Measurements from ENCODE around the gene ZBTB34.
"Not testable (repeated sequence)": the region's sequence is repeated elsewhere in the genome, so short reads cannot be mapped to it uniquely, and the experiment has no call there.

The ZBTB34 gene, protein sequence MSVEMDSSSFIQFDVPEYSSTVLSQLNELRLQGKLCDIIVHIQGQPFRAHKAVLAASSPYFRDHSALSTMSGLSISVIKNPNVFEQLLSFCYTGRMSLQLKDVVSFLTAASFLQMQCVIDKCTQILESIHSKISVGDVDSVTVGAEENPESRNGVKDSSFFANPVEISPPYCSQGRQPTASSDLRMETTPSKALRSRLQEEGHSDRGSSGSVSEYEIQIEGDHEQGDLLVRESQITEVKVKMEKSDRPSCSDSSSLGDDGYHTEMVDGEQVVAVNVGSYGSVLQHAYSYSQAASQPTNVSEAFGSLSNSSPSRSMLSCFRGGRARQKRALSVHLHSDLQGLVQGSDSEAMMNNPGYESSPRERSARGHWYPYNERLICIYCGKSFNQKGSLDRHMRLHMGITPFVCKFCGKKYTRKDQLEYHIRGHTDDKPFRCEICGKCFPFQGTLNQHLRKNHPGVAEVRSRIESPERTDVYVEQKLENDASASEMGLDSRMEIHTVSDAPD

DNA sequence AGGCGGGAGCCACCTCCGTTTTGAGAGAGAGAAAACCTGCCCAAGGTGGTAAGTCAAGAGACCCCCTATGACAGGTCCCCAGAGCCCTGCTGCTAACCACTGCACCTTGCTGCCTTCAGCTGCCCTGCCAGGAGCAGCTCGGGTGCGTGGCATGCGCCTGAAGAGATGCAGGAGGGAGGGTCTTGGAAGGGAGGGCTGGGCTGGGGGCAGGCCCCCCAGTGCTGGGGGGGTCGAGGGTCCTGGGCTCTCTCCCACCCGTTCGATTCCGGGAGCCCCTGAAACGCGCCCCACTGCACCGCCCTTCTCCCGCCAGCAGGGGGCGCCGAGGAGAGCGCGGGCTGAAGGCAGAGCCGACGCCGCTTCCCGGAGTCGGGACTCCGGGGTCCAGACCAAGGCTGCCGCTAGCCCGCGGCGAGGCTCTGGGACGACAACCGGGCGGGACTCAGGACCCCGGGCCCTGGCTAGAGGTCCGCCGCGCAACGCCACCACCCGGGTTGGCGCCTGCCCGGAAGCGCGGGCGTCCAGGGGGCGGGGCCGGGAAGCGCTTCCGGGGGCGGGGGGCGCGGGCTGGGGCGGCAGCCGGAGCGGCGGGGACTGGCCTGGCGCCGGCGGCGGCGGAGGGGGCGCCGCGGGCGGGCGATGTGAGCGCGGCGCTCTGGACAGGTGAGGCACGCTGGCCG, at the start of gene ZBTB34:
Gene ZBTB34, plus strand, starts transcription at position 563 of the 680 bp plus-strand sequence. CDS start 18,761 bp downstream, outside the sequence.
- TF ChIP-seq, protein P1, sequence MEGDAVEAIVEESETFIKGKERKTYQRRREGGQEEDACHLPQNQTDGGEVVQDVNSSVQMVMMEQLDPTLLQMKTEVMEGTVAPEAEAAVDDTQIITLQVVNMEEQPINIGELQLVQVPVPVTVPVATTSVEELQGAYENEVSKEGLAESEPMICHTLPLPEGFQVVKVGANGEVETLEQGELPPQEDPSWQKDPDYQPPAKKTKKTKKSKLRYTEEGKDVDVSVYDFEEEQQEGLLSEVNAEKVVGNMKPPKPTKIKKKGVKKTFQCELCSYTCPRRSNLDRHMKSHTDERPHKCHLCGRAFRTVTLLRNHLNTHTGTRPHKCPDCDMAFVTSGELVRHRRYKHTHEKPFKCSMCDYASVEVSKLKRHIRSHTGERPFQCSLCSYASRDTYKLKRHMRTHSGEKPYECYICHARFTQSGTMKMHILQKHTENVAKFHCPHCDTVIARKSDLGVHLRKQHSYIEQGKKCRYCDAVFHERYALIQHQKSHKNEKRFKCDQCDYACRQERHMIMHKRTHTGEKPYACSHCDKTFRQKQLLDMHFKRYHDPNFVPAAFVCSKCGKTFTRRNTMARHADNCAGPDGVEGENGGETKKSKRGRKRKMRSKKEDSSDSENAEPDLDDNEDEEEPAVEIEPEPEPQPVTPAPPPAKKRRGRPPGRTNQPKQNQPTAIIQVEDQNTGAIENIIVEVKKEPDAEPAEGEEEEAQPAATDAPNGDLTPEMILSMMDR (conservative IDR thresholded peaks at IDR 0.05), result peak; percentile 100
- no peak for TF ChIP-seq ZFX (IDR thresholded peaks at IDR 0.05)
- H3K27ac ChIP-seq, result peak within 1 kb of the TSS; percentile 90

DNA sequence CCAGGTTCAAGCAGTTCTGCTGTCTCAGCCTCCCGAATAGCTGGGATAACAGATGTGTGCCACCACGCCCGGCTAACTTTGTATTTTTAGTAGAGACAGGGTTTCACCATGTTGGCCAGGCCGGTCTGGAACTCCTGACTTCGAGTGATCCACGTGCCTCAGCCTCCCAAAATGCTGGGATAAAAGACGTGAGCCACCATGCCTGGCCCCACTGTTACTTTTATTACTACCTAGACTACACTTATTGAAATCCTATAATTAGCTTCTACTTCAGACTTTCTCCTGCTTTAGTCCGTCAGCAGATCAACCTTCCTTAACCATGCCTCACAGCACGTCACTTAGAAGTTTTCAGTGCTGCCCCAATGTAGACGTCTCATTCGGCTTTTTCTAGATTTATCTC, 47.4 kb upstream of the ZBTB34 start:
- no peak for TF ChIP-seq ZFX (IDR thresholded peaks at IDR 0.05)
- TF ChIP-seq, protein P1 (conservative IDR thresholded peaks at IDR 0.05), result no peak
- no peak overlapping the region for H3K27ac ChIP-seq

DNA sequence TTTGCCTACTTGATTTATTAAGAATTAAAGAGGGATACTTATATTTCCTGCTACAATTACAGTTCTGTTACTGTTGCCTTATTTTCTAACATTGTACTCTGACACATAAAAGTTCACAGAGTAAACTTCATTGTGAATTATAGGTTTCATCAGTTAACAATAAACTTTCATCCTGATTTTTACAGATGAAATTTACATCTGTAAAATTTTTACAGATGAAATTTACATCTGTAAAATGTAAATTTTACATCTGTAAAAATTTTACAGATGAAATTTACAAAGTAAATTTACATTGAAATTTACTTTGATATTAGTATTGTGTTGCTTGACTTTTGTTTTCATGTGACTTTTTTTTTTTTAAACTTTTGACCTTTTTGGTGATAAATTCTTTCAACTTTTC, 46.3 kb upstream of the ZBTB34 start:
- no peak for TF ChIP-seq ZFX (IDR thresholded peaks at IDR 0.05)
- TF ChIP-seq, protein P1 (conservative IDR thresholded peaks at IDR 0.05), result no peak
- H3K27ac ChIP-seq, result no peak overlapping the region

DNA sequence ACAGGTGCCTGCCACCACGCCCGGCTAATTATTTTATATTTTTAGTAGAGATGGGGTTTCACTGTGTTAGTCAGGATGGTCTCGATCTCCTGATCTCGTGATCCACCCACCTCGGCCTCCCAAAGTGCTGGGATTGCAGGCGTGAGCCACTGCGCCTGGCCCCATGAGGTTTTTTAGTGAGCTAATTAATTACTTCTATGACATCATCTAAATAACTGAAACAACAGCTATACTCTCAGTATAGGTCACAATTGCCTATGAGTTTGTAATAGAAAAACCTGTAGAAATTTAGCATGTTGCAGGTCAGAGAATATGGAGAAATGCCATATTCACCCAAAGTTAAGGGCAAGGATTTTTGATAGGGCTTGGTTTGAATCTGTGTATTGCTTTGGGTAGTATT, 42.8 kb upstream of the ZBTB34 start:
- H3K27ac ChIP-seq, result not testable (repeated sequence)

DNA sequence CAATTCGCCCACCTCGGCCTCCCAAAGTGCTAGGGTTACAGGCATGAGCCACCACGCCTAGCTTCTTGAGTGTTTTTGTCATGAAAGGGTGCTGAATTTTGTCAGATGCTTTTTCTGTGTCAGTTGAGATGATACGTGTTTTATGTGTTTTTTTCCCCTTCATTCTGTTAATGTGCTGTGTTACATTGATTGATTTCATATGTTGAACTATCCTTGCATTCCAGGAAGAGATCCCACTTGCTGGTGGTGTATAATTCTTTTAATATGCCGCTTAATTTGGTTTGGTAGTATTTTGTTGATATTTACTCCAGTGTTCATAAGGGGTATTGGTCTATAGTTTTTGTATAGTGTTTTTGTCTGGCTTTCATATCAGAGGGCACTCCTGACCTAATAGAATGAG, 42.0 kb upstream of the ZBTB34 start:
- H3K27ac ChIP-seq, result no peak overlapping the region
- TF ChIP-seq ZFX (IDR thresholded peaks at IDR 0.05), result no peak
- TF ChIP-seq, protein P1 (conservative IDR thresholded peaks at IDR 0.05), result no peak

DNA sequence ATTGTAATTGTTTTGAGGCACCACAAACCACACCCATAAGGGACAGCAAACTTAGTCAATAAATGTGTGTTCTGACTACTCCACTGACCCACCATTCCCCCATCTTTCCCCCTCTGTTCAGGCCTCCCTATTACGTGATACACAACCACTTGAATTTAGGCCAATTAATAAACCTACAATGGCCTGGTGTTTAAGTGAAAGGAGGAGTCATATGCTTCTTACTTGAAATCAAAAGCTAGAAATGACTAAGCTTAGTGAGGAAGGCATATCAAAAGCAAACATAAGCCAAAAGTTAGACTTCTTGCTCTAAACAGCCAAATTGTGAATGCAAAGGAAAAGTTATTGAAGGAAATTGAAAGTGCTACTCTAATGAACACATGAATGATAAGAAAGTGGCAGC, 41.0 kb upstream of the ZBTB34 start:
- no peak for TF ChIP-seq ZFX (IDR thresholded peaks at IDR 0.05)
- TF ChIP-seq, protein P1 (conservative IDR thresholded peaks at IDR 0.05), result no peak
- no peak overlapping the region for H3K27ac ChIP-seq

DNA sequence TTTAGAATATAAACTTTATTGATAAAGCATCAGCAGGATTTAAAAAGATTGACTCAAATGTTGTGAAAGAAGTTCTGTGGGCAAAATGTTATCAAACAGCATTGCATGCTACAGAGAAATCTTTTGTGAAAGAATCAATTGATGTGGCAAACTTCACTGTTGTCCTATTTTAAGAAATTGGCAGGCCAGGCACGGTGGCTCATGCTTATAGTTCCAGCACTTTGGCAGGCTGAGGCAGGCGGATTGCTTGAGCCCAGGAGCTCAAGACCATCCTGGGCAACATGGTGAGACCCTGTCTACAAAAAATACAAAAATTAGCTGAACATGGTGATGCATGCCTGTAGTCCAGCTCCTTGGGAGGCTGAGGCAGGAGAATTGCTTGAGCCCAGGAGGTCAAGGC, 38.2 kb upstream of the ZBTB34 start:
- TF ChIP-seq, protein P1 (conservative IDR thresholded peaks at IDR 0.05), result no peak
- TF ChIP-seq ZFX (IDR thresholded peaks at IDR 0.05), result no peak
- peak overlapping the region; percentile 49; the same call in 1 of the 2 replicates for H3K27ac ChIP-seq

Data from C4-2B (cell line).